GM12878 (cell line): ENCODE results near the gene HBZ. TPM values are rescaled to one million over a fixed set of nuclear protein-coding genes. Genes with fewer than 3 reads are reported as not detected.

Experiments used
- BHLHE40 ChIP-seq, 2 experiments: fragments of 450-650 bp in 1 of 2; IDR thresholded peaks; 2 replicates each; pipeline ENCODE4 v1.6.1; 2011 to 2017; ENCODE audit warnings: low read depth in 2 of 2, borderline replicate concordance in 1 of 2, improper control_type of control experiment in 1 of 2, low read length in 1 of 2, mild to moderate bottlenecking in 1 of 2
- CHD1 ChIP-seq: IDR thresholded peaks from 2 replicates; pipeline ENCODE4 v1.6.1; 2012; ENCODE audit warnings: low read depth, low read length, improper control_type of control experiment
- CHD4 ChIP-seq: fragments of 200-600 bp; sonication (generic); IDR thresholded peaks from 2 replicates; pipeline ENCODE4 v1.6.1; 2016; ENCODE audit warnings: mild to moderate bottlenecking
- IKZF1 ChIP-seq: fragments of 450-650 bp; conservative IDR thresholded peaks from 2 replicates; pipeline ENCODE4 v1.6.1; 2017; ENCODE audit warnings: antibody characterized with exemption, mild to moderate bottlenecking
- IKZF2 ChIP-seq, 2 experiments: fragments of 450-650 bp; IDR thresholded peaks; 2 replicates each; pipeline ENCODE4 v1.6.1; 2017; ENCODE audit warnings: mild to moderate bottlenecking in 2 of 2, moderate library complexity in 2 of 2
- MTA3 ChIP-seq: IDR thresholded peaks from 2 replicates; pipeline ENCODE4 v1.6.1; 2012; ENCODE audit warnings: low read length, inconsistent platforms, borderline replicate concordance
- POU2F2 ChIP-seq: IDR thresholded peaks from 3 replicates; pipeline ENCODE4 v1.6.1; 2011; ENCODE audit warnings: low read depth, mild to moderate bottlenecking, low read length, borderline replicate concordance
- RELA ChIP-seq: fragments of 450-650 bp; IDR thresholded peaks from 2 replicates; pipeline ENCODE4 v1.8.0; 2014; ENCODE audit warnings: borderline replicate concordance; ENCODE audit not compliant: partially characterized antibody
- SIX5 ChIP-seq: IDR thresholded peaks from 2 replicates; pipeline ENCODE4 v1.6.1; 2011; ENCODE audit warnings: mild to moderate bottlenecking, low read depth, low read length, moderate library complexity; ENCODE audit not compliant: severe bottlenecking
- SMC3 ChIP-seq: IDR thresholded peaks from 2 replicates; pipeline ENCODE4 v1.6.1; 2011; ENCODE audit warnings: low read length, improper control_type of control experiment, borderline replicate concordance
- STAT1 ChIP-seq: fragments of 450-650 bp; conservative IDR thresholded peaks from 2 replicates; pipeline ENCODE4 v1.6.1; 2014; ENCODE audit warnings: antibody characterized with exemption, mild to moderate bottlenecking
- ZBED1 ChIP-seq: IDR thresholded peaks from 2 replicates; pipeline ENCODE4 v1.6.1; 2016; ENCODE audit warnings: borderline replicate concordance
- ZNF274 ChIP-seq: IDR thresholded peaks from one replicate; pipeline ENCODE4 v1.8.0; 2011; ENCODE audit not compliant: insufficient read length, insufficient read depth
- polyA plus RNA-seq, 11 experiments: library from polyadenylated mRNA; depleted of rRNA in 4 of 11; unstranded in 6 of 11; stranded (reverse) in 5 of 11; fragments of >200 nt; fragmentation: Nextera tagmentation in 4 of 11; fragmentation: Illumina TruSeq in 1 of 11; extraction: Ambion mirVana in 4 of 11; extraction: Trizol in 1 of 11; gene quantifications; 1 replicate in 1 of 11; 2 replicates in 10 of 11; pipeline versions ENCODE4 v1.2.1 to v1.2.3, GENCODE V29; 2011 to 2016; ENCODE audit warnings: inconsistent platforms in 2 of 11, missing spikeins in 2 of 11, low read depth in 1 of 11
- total RNA-seq, 4 experiments: library from RNA; depleted of rRNA in 3 of 4; stranded (reverse); fragments of >200 nt in 3 of 4; fragmentation: Illumina TruSeq in 1 of 4; extraction: Trizol in 1 of 4; gene quantifications; 2 replicates each; pipeline versions ENCODE4 v1.2.1 to v1.2.3, GENCODE V29; 2013 to 2021
- TF ChIP-seq, protein P1 (sequence below): fragments of 150-350 bp; IDR thresholded peaks from 2 replicates; pipeline ENCODE4 v1.6.1; 2016; ENCODE audit warnings: low read depth, low read length
- TF ChIP-seq, protein P2 (sequence below): fragments of 450-650 bp; IDR thresholded peaks from 2 replicates; pipeline ENCODE4 v1.6.1; 2018; ENCODE audit warnings: mild to moderate bottlenecking, low read depth, moderate library complexity; ENCODE audit not compliant: partially characterized antibody
- TF ChIP-seq, protein P3 (sequence below): fragments of 450-650 bp; IDR thresholded peaks from 2 replicates; pipeline ENCODE4 v1.6.1; 2016; ENCODE audit warnings: mild to moderate bottlenecking
- TF ChIP-seq, protein P4 (sequence below): fragments of 450-650 bp; IDR thresholded peaks from 2 replicates; pipeline ENCODE4 v1.6.1; 2017; ENCODE audit warnings: mild to moderate bottlenecking, moderate library complexity

The HBZ gene
- total and polyA plus RNA-seq, 10 of the 15 experiments (the other 5 are each of a cell fraction or from before 2014, with no cell fraction given) = 0.49 TPM; not detected in 9

DNA sequence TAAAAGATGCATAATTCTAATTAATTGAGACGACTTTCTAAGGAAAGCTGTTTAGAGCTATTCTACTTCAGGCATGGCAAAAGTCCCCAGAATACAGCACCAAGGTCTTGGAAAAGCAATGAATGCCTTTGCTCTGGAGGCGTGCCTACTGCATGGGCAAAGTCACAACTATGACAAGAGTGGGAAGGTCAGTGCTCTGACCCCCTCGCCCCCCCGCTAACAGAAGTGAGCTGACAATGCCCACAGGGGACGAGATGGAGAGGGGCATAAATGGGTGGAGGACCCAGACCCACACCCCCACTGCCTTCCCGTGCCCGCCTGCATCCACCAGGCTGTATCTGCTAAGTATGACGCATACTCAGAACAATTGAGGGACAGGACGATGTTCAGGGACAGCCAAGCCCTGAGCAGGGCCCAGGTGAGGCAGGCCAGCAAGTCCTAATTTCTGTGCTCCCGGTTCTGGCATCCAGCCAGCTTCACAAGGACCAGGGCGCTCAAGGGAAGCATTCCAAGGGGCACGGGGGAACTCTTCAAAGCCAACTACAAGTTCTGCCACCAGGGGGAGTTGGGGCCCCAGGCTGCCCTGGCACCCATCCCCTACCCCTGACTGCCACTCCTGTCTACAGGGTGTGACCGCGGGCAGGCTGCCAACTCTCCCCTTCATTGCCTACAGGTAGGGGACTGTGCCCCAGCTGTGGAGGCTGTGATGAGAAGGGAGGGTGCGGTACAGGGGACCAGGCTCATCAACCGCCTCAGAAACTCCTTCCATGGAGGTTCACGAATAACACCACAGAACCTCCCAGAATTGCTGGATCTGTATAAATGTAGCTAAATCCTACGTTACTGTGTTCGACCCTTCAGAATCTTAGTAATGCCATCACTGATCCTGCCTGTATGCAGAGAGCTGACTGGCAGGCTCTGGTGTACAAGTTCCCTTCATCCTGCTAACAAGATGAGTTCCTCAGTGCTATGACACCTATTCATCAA lies 34.8 kb upstream of the HBZ start (continued):
- TF ChIP-seq, protein P1, sequence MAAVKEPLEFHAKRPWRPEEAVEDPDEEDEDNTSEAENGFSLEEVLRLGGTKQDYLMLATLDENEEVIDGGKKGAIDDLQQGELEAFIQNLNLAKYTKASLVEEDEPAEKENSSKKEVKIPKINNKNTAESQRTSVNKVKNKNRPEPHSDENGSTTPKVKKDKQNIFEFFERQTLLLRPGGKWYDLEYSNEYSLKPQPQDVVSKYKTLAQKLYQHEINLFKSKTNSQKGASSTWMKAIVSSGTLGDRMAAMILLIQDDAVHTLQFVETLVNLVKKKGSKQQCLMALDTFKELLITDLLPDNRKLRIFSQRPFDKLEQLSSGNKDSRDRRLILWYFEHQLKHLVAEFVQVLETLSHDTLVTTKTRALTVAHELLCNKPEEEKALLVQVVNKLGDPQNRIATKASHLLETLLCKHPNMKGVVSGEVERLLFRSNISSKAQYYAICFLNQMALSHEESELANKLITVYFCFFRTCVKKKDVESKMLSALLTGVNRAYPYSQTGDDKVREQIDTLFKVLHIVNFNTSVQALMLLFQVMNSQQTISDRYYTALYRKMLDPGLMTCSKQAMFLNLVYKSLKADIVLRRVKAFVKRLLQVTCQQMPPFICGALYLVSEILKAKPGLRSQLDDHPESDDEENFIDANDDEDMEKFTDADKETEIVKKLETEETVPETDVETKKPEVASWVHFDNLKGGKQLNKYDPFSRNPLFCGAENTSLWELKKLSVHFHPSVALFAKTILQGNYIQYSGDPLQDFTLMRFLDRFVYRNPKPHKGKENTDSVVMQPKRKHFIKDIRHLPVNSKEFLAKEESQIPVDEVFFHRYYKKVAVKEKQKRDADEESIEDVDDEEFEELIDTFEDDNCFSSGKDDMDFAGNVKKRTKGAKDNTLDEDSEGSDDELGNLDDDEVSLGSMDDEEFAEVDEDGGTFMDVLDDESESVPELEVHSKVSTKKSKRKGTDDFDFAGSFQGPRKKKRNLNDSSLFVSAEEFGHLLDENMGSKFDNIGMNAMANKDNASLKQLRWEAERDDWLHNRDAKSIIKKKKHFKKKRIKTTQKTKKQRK = no peak
- no peak for TF ChIP-seq ZNF274
- no peak for TF ChIP-seq MTA3
- no peak for TF ChIP-seq CHD1
- no peak for TF ChIP-seq POU2F2
- no peak for TF ChIP-seq CHD4
- TF ChIP-seq BHLHE40 (IDR thresholded peaks at IDR 0.05; ENCODE audit: borderline replicate concordance in 1 of 2, low read depth in 2 of 2, low read length in 1 of 2) = peak in 1 of 2 experiments; percentile 15; a peak in 1 of 4 replicates
- TF ChIP-seq, protein P2, sequence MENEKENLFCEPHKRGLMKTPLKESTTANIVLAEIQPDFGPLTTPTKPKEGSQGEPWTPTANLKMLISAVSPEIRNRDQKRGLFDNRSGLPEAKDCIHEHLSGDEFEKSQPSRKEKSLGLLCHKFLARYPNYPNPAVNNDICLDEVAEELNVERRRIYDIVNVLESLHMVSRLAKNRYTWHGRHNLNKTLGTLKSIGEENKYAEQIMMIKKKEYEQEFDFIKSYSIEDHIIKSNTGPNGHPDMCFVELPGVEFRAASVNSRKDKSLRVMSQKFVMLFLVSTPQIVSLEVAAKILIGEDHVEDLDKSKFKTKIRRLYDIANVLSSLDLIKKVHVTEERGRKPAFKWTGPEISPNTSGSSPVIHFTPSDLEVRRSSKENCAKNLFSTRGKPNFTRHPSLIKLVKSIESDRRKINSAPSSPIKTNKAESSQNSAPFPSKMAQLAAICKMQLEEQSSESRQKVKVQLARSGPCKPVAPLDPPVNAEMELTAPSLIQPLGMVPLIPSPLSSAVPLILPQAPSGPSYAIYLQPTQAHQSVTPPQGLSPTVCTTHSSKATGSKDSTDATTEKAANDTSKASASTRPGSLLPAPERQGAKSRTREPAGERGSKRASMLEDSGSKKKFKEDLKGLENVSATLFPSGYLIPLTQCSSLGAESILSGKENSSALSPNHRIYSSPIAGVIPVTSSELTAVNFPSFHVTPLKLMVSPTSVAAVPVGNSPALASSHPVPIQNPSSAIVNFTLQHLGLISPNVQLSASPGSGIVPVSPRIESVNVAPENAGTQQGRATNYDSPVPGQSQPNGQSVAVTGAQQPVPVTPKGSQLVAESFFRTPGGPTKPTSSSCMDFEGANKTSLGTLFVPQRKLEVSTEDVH = no peak
- TF ChIP-seq SIX5 = no peak
- TF ChIP-seq SMC3 = peak; percentile 75
- TF ChIP-seq, protein P3, sequence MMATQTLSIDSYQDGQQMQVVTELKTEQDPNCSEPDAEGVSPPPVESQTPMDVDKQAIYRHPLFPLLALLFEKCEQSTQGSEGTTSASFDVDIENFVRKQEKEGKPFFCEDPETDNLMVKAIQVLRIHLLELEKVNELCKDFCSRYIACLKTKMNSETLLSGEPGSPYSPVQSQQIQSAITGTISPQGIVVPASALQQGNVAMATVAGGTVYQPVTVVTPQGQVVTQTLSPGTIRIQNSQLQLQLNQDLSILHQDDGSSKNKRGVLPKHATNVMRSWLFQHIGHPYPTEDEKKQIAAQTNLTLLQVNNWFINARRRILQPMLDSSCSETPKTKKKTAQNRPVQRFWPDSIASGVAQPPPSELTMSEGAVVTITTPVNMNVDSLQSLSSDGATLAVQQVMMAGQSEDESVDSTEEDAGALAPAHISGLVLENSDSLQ = peak; percentile 21; the same call in 1 of the 2 replicates
- no peak for TF ChIP-seq STAT1
- TF ChIP-seq, protein P4, sequence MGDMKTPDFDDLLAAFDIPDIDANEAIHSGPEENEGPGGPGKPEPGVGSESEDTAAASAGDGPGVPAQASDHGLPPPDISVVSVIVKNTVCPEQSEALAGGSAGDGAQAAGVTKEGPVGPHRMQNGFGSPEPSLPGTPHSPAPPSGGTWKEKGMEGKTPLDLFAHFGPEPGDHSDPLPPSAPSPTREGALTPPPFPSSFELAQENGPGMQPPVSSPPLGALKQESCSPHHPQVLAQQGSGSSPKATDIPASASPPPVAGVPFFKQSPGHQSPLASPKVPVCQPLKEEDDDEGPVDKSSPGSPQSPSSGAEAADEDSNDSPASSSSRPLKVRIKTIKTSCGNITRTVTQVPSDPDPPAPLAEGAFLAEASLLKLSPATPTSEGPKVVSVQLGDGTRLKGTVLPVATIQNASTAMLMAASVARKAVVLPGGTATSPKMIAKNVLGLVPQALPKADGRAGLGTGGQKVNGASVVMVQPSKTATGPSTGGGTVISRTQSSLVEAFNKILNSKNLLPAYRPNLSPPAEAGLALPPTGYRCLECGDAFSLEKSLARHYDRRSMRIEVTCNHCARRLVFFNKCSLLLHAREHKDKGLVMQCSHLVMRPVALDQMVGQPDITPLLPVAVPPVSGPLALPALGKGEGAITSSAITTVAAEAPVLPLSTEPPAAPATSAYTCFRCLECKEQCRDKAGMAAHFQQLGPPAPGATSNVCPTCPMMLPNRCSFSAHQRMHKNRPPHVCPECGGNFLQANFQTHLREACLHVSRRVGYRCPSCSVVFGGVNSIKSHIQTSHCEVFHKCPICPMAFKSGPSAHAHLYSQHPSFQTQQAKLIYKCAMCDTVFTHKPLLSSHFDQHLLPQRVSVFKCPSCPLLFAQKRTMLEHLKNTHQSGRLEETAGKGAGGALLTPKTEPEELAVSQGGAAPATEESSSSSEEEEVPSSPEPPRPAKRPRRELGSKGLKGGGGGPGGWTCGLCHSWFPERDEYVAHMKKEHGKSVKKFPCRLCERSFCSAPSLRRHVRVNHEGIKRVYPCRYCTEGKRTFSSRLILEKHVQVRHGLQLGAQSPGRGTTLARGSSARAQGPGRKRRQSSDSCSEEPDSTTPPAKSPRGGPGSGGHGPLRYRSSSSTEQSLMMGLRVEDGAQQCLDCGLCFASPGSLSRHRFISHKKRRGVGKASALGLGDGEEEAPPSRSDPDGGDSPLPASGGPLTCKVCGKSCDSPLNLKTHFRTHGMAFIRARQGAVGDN = no peak
- no peak for TF ChIP-seq ZBED1
- TF ChIP-seq IKZF2 (IDR thresholded peaks at IDR 0.05) = 0 out of 4 replicates have a peak, but pooled peaks of 1 of the 2 experiments have one; percentile 8
- peak; percentile 19; the same call in 1 of the 2 replicates for TF ChIP-seq IKZF1
- no peak for TF ChIP-seq RELA
